ENCODE data around the gene ZNF320.

GRCh38 chr19:52936954-52937325 is 39.5 kb upstream of the ZNF320 start:
- TF ChIP-seq EP300 (IDR thresholded peaks at IDR 0.05) (no peak), POLR2A (IDR thresholded peaks at IDR 0.05) (no peak), POLR2AphosphoS5 (IDR thresholded peaks at IDR 0.05) (no peak)
- TF ChIP-seq, protein P1, sequence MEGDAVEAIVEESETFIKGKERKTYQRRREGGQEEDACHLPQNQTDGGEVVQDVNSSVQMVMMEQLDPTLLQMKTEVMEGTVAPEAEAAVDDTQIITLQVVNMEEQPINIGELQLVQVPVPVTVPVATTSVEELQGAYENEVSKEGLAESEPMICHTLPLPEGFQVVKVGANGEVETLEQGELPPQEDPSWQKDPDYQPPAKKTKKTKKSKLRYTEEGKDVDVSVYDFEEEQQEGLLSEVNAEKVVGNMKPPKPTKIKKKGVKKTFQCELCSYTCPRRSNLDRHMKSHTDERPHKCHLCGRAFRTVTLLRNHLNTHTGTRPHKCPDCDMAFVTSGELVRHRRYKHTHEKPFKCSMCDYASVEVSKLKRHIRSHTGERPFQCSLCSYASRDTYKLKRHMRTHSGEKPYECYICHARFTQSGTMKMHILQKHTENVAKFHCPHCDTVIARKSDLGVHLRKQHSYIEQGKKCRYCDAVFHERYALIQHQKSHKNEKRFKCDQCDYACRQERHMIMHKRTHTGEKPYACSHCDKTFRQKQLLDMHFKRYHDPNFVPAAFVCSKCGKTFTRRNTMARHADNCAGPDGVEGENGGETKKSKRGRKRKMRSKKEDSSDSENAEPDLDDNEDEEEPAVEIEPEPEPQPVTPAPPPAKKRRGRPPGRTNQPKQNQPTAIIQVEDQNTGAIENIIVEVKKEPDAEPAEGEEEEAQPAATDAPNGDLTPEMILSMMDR (IDR thresholded peaks at IDR 0.05), result no peak

All from stomach (tissue), 4 donors.